Endothelial cell of umbilical vein (primary cell): ENCODE data around the gene MRPS27. TPM values are rescaled to one million over a fixed set of nuclear protein-coding genes. Genes with fewer than 3 reads are reported as not detected.
"Not testable (repeated sequence)": the region's sequence is repeated elsewhere in the genome, so short reads cannot be mapped to it uniquely, and the experiment has no call there.

Experiments used
- BruUV-seq: library from RNA; stranded (reverse); fragments of 400-500 nt; replicated peaks from 2 replicates; lab custom pipeline; 2021; lab: Mats Ljungman, UMichigan
- CTCF ChIA-PET: fragments of 300-600, 350-600 bp; sonication (Branson Sonifier 250); formaldehyde crosslinking; loops from one replicate; lab custom pipeline; 2021; ENCODE audit warnings: antibody characterized with exemption, inconsistent platforms; lab: Charles Lee
- POLR2A ChIA-PET: fragments of 300-600, 350-600 bp; sonication (Branson Sonifier 250); formaldehyde crosslinking; loops from one replicate; lab custom pipeline; 2021; ENCODE audit warnings: antibody characterized with exemption, inconsistent platforms; lab: Charles Lee
- DNase-seq: peaks from one replicate; pipeline ENCODE4 v3.0.0-alpha.2; 2011; ENCODE audit warnings: low read depth, low spot score
- FAIRE-seq: peaks from 2 replicates; lab custom pipeline; 2011; peaks lifted over from hg19 to GRCh38; lab: Jason Lieb, UNC
- H2AFZ ChIP-seq: 2 replicates; pipeline ENCODE4 v1.6.0; 2012; ENCODE audit warnings: low read depth, low read length, control low read depth, inconsistent platforms
- H3K27ac ChIP-seq: 2 replicates; pipeline ENCODE4 v1.5.1; 2011; ENCODE audit warnings: low read depth, mild to moderate bottlenecking, control low read depth, low read length, moderate library complexity; ENCODE audit not compliant: insufficient read depth
- H3K27me3 ChIP-seq, 2 experiments: 2 replicates each; pipeline versions ENCODE4 v1.6.0 to v1.6.1; 2011; ENCODE audit warnings: low read length in 2 of 2, mixed read lengths in 1 of 2; ENCODE audit not compliant: control insufficient read depth in 2 of 2, insufficient read depth in 2 of 2
- H3K36me3 ChIP-seq, 2 experiments: 2 replicates in 1 of 2; 3 replicates in 1 of 2; pipeline ENCODE4 v1.5.1; 2011; ENCODE audit warnings: low read length in 2 of 2, mild to moderate bottlenecking in 1 of 2, moderate library complexity in 1 of 2; ENCODE audit not compliant: control insufficient read depth in 2 of 2, insufficient read depth in 2 of 2; ENCODE audit errors: extremely low read depth in 1 of 2
- H3K4me1 ChIP-seq: 3 replicates; pipeline ENCODE4 v1.5.1; 2011; ENCODE audit warnings: mild to moderate bottlenecking, low read length; ENCODE audit not compliant: control insufficient read depth, insufficient read depth; ENCODE audit errors: extremely low read depth
- H3K4me2 ChIP-seq: 2 replicates; pipeline ENCODE4 v1.6.1; 2011; ENCODE audit warnings: low read length, control low read depth, mixed read lengths; ENCODE audit not compliant: insufficient read depth
- H3K4me3 ChIP-seq, 3 experiments: fragments of 200-600 bp in 1 of 3; sonication (generic), shearing (Covaris generic) in 1 of 3; replicated peaks in 1 of 3; 2 replicates each; pipeline ENCODE4 v1.5.1; 2011 to 2016; ENCODE audit warnings: control low read depth in 3 of 3, low read length in 3 of 3, mild to moderate bottlenecking in 2 of 3, inconsistent platforms in 1 of 3, low read depth in 1 of 3, moderate library complexity in 1 of 3; ENCODE audit not compliant: insufficient read depth in 1 of 3
- H3K79me2 ChIP-seq: 2 replicates; pipeline ENCODE4 v1.6.0; 2012; ENCODE audit warnings: low read length, inconsistent platforms; ENCODE audit not compliant: control insufficient read depth, insufficient read depth
- H3K9ac ChIP-seq: replicated peaks from 2 replicates; pipeline ENCODE3; 2011; ENCODE audit warnings: low read length, control low read depth; ENCODE audit not compliant: insufficient read depth; ENCODE audit errors: extremely low read depth
- H3K9me1 ChIP-seq: replicated peaks from 3 replicates; pipeline ENCODE4 v1.6.0; 2011; ENCODE audit warnings: mild to moderate bottlenecking, low read length; ENCODE audit not compliant: control insufficient read depth, insufficient read depth; ENCODE audit errors: extremely low read depth
- H3K9me3 ChIP-seq: replicated peaks from 2 replicates; pipeline ENCODE4 v1.5.1; 2012; ENCODE audit warnings: low read length, inconsistent platforms; ENCODE audit not compliant: control insufficient read depth, insufficient read depth
- H4K20me1 ChIP-seq: replicated peaks from 2 replicates; pipeline ENCODE3; 2011; ENCODE audit warnings: mild to moderate bottlenecking, low read length; ENCODE audit not compliant: control insufficient read depth, insufficient read depth; ENCODE audit errors: extremely low read depth
- CTCF ChIP-seq, 2 donors: IDR thresholded peaks; 1 replicate in 1 of 2; 2 replicates in 1 of 2; pipeline ENCODE4 v1.5.1; 2011; ENCODE audit warnings: low read length in 2 of 2, mild to moderate bottlenecking in 2 of 2, moderate library complexity in 2 of 2, control low read depth in 1 of 2, inconsistent platforms in 1 of 2, low read depth in 1 of 2; ENCODE audit not compliant: insufficient read depth in 1 of 2; ENCODE audit errors: extremely low read depth in 1 of 2
- EZH2 ChIP-seq: IDR thresholded peaks from 2 replicates; pipeline ENCODE4 v1.6.1; 2012; ENCODE audit warnings: borderline replicate concordance, low read depth, mild to moderate bottlenecking, moderate library complexity, low read length, inconsistent platforms; ENCODE audit not compliant: severe bottlenecking
- FOS ChIP-seq: IDR thresholded peaks from 2 replicates; pipeline ENCODE4 v1.6.1; 2011; ENCODE audit warnings: mild to moderate bottlenecking, low read length, moderate library complexity, borderline replicate concordance; ENCODE audit not compliant: insufficient read depth
- GATA2 ChIP-seq: IDR thresholded peaks from 2 replicates; pipeline ENCODE4 v1.7.0; 2011; ENCODE audit warnings: low read depth, mild to moderate bottlenecking, moderate library complexity, mixed read lengths, low read length; ENCODE audit not compliant: insufficient read length, insufficient read depth
- JUN ChIP-seq: IDR thresholded peaks from 2 replicates; pipeline ENCODE4 v1.6.1; 2011; ENCODE audit warnings: borderline replicate concordance, low read depth; ENCODE audit not compliant: insufficient read length, insufficient read depth
- MYC ChIP-seq: IDR thresholded peaks from one replicate; pipeline ENCODE4 v1.6.1; 2011; ENCODE audit warnings: mild to moderate bottlenecking, low read depth, low read length
- POLR2A ChIP-seq: IDR thresholded peaks from 2 replicates; pipeline ENCODE4 v1.6.1; 2012; ENCODE audit warnings: low read depth, mild to moderate bottlenecking, control low read depth, low read length
- POLR2AphosphoS5 ChIP-seq: IDR thresholded peaks from 2 replicates; pipeline ENCODE4 v1.6.1; 2012; ENCODE audit warnings: low read depth, mild to moderate bottlenecking, control low read depth, low read length, moderate library complexity; ENCODE audit not compliant: insufficient read depth
- dilution Hi-C: fragments of 300-500 bp; cut with MboI; formaldehyde crosslinking; loops from one replicate; pipeline ENCODE4 v1.15.0; 2019; ENCODE audit warnings: low sequenced_read_pairs; ENCODE audit not compliant: extremely low pct_ligation_motif_present
- intact Hi-C: fragments of 100-400 bp; cut with micrococcal nuclease; formaldehyde crosslinking; loops from one replicate; pipeline ENCODE4 v1.10.0; 2022
- polyA plus RNA-seq, 4 experiments: library from polyadenylated mRNA; depleted of rRNA in 3 of 4; stranded (reverse) in 3 of 4; unstranded in 1 of 4; fragments of >200 nt; gene quantifications; 2 replicates each; pipeline versions ENCODE4 v1.2.1 to v1.2.3, GENCODE V29; 2011 to 2012; ENCODE audit warnings: missing spikeins in 1 of 4
- total RNA-seq: library from RNA; stranded (reverse); gene quantifications from 2 replicates; pipeline ENCODE4 v1.2.3, GENCODE V29; 2021

Gene MRPS27
- total and polyA plus RNA-seq, 2 donors (not counting 3 experiments of a cell fraction or from before 2014, with no cell fraction given), result 56.0 to 67.1 TPM

- no peaks in the 10 kb centered on the region for H3K27me3 ChIP-seq
- no peak for FAIRE-seq
- H3K36me3 ChIP-seq, result peaks cover 3 to 9% of the 10 kb centered on the region in 2 experiments
- H3K9ac ChIP-seq, result no peak overlapping the region
- peaks cover 2% of the 10 kb centered on the region for H4K20me1 ChIP-seq
- ChIA-PET CTCF (interaction anchor here (1.6 kb wide), 1 partner anchor 12 kb away, joined by 5 read pairs; no protein-coding TSS in a partner anchor), POLR2A (no interaction called here)
- no peak for TF ChIP-seq EZH2
- TF ChIP-seq FOS, result no peak
- no peak for TF ChIP-seq CTCF (IDR thresholded peaks at IDR 0.05; ENCODE audit: extremely low read depth in 1 of 2, insufficient read depth in 1 of 2, low read depth in 1 of 2, low read length in 2 of 2)
- TF ChIP-seq JUN, result no peak
- TF ChIP-seq POLR2A, result no peak
- no peak for TF ChIP-seq POLR2AphosphoS5
- TF ChIP-seq MYC, result no peak
- no peak for TF ChIP-seq GATA2
- peaks cover 83% of the 10 kb centered on the region for H3K79me2 ChIP-seq
- H3K4me3 ChIP-seq, result no peak overlapping the region
- no TSS peak for BruUV-seq
- H3K4me1 ChIP-seq, result peaks cover 4% of the 10 kb centered on the region
- intact Hi-C loops, result no loop called here
- dilution Hi-C loops, result no loop called here
- no peaks in the 10 kb centered on the region for H3K9me3 ChIP-seq
- no peak overlapping the region for H3K4me2 ChIP-seq
- no peak for DNase-seq
- H2AFZ ChIP-seq, result no peak overlapping the region
- H3K9me1 ChIP-seq, result no peaks in the 10 kb centered on the region
- no peak overlapping the region for H3K27ac ChIP-seq
Observed at GRCh38 chr5:72171667-72172066, 148.4 kb downstream of the MRPS27 start.

- H3K36me3 ChIP-seq, intact Hi-C loops: not testable (repeated sequence)
Observed at GRCh38 chr5:72171181-72171580, 148.9 kb downstream of the MRPS27 start.

More at GRCh38 chr5:72171181-72171580, 148.9 kb downstream of the MRPS27 start:
- H3K4me2 ChIP-seq, POLR2A ChIA-PET, CTCF ChIA-PET, H3K4me3 ChIP-seq, H2AFZ ChIP-seq, H3K9me1 ChIP-seq, H4K20me1 ChIP-seq, H3K4me1 ChIP-seq, H3K9me3 ChIP-seq, H3K27me3 ChIP-seq, dilution Hi-C loops, H3K9ac ChIP-seq, DNase-seq, FAIRE-seq, BruUV-seq, H3K27ac ChIP-seq: not testable (repeated sequence)
- H3K79me2 ChIP-seq, result peaks cover 79% of the 10 kb centered on the region
